NCI-H446 treated with DMSO at 0.1 percent for 48 hours (cell line): ENCODE data around the gene DENND2A.
"Not testable (repeated sequence)": the region's sequence is repeated elsewhere in the genome, so short reads cannot be mapped to it uniquely, and the experiment has no call there.

Source experiments
- DNase-seq: peaks from one replicate; lab custom pipeline; 2025; lab: John Stamatoyannopoulos, UW

The DENND2A gene

GRCh38 chr7:140506788-140507464 is 133.7 kb downstream of the DENND2A start:
- DNase-seq, result no peak

DNA sequence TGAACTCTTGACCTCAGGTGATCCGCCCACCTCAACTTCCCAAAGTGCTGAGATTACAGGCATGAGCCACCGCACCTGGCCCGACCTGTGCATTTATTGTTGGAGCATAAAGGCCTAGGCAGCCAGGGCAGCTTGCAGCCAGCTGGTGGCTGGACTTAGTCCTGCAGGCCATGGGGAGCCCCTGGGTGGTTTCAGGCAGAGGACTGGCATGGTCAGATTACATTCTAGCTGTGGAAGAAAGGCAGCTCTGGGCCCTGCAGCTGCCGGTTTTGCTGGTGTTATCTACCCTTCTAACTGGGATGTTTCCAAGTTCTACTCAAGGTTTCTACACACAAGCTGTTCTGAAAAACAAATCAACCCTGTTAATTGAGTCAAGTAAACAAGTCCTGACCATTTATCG is 138.6 kb downstream of the DENND2A start:
- no peak for DNase-seq

DNA sequence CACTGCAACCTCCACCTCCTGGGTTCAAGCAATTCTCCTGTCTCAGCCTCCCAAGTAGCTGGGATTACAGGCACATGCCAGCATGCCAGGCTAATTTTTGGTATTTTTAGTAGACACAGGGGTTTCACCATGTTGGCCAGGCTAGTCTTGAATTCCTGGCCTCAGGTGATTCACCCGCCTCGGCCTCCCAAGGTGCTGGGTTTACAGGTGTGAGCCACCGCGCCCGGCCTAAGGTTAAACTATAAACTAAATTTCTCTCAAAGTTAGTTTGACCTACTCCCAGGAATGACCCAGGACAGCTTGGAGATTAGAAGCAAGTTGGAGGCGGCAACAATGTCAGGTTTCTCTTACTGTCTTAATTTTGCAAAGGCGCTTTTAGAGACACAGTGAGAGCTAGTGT is 142.8 kb downstream of the DENND2A start:
- not testable (repeated sequence) for DNase-seq

- DNase-seq, result no peak
Observed at GRCh38 chr7:140497241-140497769, 143.3 kb downstream of the DENND2A start.

GRCh38 chr7:140495514-140496097 is 145.0 kb downstream of the DENND2A start:
- DNase-seq, result no peak

- no peak for DNase-seq
Observed at GRCh38 chr7:140494867-140495266, 145.7 kb downstream of the DENND2A start.

DNA sequence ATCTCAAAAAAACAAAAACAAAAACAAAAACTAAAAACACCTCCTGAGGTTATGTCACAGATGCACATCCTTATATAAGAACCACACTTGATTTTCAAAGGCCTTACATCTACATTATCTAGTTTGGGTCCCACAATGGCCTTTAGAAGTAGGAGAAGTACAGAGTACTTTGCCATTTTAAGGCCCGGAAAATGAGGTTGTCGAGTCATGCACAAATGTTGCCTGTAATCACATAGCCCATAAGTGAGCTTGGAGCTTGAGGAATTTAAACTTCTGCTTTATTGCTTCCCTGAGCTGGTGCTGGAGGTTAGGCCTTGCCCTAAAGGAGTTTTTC is 151.6 kb downstream of the DENND2A start:
- DNase-seq, result no peak

DNA sequence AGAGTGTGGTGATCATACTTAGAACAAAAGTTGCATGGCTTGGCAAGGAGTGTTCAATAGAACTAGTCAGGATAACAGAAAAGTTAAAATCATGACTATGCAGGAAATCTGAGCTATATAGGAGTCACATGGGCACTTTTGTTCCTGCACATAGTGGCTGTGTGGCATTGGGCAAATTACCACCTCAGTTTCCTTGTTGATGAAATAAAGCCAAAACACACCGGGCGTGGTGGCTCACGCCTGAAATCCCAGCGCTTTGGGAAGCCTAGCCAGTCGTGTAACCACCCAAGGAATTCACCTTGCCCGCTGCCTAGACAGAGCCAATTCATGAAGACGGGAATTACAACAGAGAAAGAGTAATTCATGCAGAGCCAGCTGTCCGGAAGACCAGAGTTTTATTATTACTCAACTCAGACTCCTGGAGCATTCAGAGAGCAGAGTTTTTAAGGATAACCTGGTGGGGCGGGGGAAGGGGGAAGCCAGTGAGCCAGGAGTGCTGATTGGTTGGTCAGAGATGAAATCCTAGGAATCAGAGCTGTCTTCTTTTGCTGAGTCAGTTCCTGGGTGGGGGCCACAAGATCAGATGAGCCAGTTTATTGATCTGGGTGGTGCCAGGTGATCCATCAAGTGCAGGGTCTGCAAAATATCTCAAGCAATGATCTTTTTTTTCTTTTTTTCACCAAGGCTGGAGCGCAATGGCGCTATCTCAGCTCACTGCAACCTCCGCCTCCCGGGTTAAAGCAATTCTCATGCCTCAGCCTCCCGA is 154.9 kb downstream of the DENND2A start:
- no peak for DNase-seq

GRCh38 chr7:140484951-140485499 is 155.6 kb downstream of the DENND2A start:
- no peak for DNase-seq

GRCh38 chr7:140484479-140484878 is 156.1 kb downstream of the DENND2A start:
- no peak for DNase-seq

- DNase-seq, result no peak
Observed at GRCh38 chr7:140479739-140480084, 160.9 kb downstream of the DENND2A start.

GRCh38 chr7:140479062-140479738 is 161.4 kb downstream of the DENND2A start, which contains the start of gene MKRN1:
Gene MKRN1 (minus strand): TSS chr7:140479505. CDS start chr7:140479344, 161 bp downstream.
- peak; percentile 79 for DNase-seq

GRCh38 chr7:140478246-140479061 is 162.2 kb downstream of the DENND2A start:
- no peak for DNase-seq

- no peak for DNase-seq
Observed at GRCh38 chr7:140476698-140477261, 163.8 kb downstream of the DENND2A start.

GRCh38 chr7:140475747-140476333 is 164.8 kb downstream of the DENND2A start:
- peak; percentile 2 for DNase-seq
